Hepatocyte (in vitro differentiated cells): ENCODE data around the gene ADTRP. TPM values are rescaled to one million over a fixed set of nuclear protein-coding genes. Genes with fewer than 3 reads are reported as not detected.

Experiments used
- DNase-seq: peaks from one replicate; pipeline ENCODE4 v3.0.0-alpha.2; 2016; ENCODE audit warnings: low spot score
- H2AFZ ChIP-seq: fragments of 200-600 bp; sonication (generic); 2 replicates; pipeline ENCODE4 v1.6.0; 2016; ENCODE audit warnings: antibody characterized with exemption, mild to moderate bottlenecking
- H3K27ac ChIP-seq: fragments of 200-600 bp; sonication (generic); 2 replicates; pipeline ENCODE4 v1.5.1; 2016; ENCODE audit warnings: mild to moderate bottlenecking
- H3K27me3 ChIP-seq: fragments of 200-600 bp; sonication (generic); 2 replicates; pipeline ENCODE4 v1.6.1; 2016
- H3K36me3 ChIP-seq: fragments of 200-600 bp; sonication (generic); replicated peaks from 2 replicates; pipeline ENCODE4 v1.5.1; 2016; ENCODE audit warnings: low read depth; ENCODE audit not compliant: insufficient read depth
- H3K4me1 ChIP-seq: fragments of 200-600 bp; sonication (generic); 2 replicates; pipeline ENCODE4 v1.5.1; 2016; ENCODE audit warnings: mild to moderate bottlenecking, moderate library complexity; ENCODE audit not compliant: insufficient read depth
- H3K4me2 ChIP-seq: fragments of 200-600 bp; sonication (generic); 2 replicates; pipeline ENCODE4 v1.6.0; 2016
- H3K4me3 ChIP-seq: fragments of 200-600 bp; sonication (generic); 2 replicates; pipeline ENCODE4 v1.5.1; 2016; ENCODE audit warnings: mild to moderate bottlenecking
- H3K79me2 ChIP-seq: fragments of 200-600 bp; sonication (generic); 2 replicates; pipeline ENCODE4 v1.6.0; 2017; ENCODE audit warnings: mild to moderate bottlenecking
- H3K9me2 ChIP-seq: fragments of 200-600 bp; sonication (generic); replicated peaks from 2 replicates; pipeline ENCODE4 v1.6.0; 2017; ENCODE audit warnings: mild to moderate bottlenecking; ENCODE audit not compliant: insufficient read depth
- H3K9me3 ChIP-seq: fragments of 200-600 bp; sonication (generic); 2 replicates; pipeline ENCODE4 v1.5.1; 2016; ENCODE audit warnings: low read depth, mild to moderate bottlenecking
- H4K20me1 ChIP-seq: fragments of 200-600 bp; sonication (generic); 2 replicates; pipeline ENCODE4 v1.6.0; 2016; ENCODE audit warnings: mild to moderate bottlenecking; ENCODE audit not compliant: insufficient read depth, poor library complexity, severe bottlenecking
- CTCF ChIP-seq: fragments of 200-600 bp; sonication (generic); IDR thresholded peaks from 2 replicates; pipeline ENCODE4 v1.5.1; 2016; ENCODE audit warnings: antibody characterized with exemption, mild to moderate bottlenecking; ENCODE audit not compliant: poor library complexity
- EZH2 ChIP-seq: fragments of 200-600 bp; sonication (generic); IDR thresholded peaks from 2 replicates; pipeline ENCODE4 v1.6.1; 2016; ENCODE audit warnings: antibody characterized with exemption, mild to moderate bottlenecking, borderline replicate concordance
- EZH2phosphoT487 ChIP-seq: fragments of 200-600 bp; sonication (generic); IDR thresholded peaks from one replicate; pipeline ENCODE4 v1.6.1; 2018; ENCODE audit warnings: antibody characterized with exemption, mild to moderate bottlenecking, low read depth, moderate library complexity; ENCODE audit not compliant: unreplicated experiment, severe bottlenecking
- WGBS: methylation state at CpG from one replicate; pipeline ENCODE4 v1.1.6; 2016; ENCODE audit warnings: low lambda C conversion rate; ENCODE audit errors: missing lambda C conversion rate; 5-methylcytosine and 5-hydroxymethylcytosine counted together
- polyA plus RNA-seq: library from polyadenylated mRNA; unstranded; fragments of >200 nt; fragmentation: Nextera tagmentation; extraction: Ambion mirVana; gene quantifications from 2 replicates; pipeline ENCODE4 v1.2.1, GENCODE V29; 2016
- total RNA-seq: library from RNA; depleted of rRNA; stranded (reverse); fragments of >200 nt; gene quantifications from 2 replicates; pipeline ENCODE4 v1.2.3, GENCODE V29; 2014

Gene ADTRP
- total and polyA plus RNA-seq, 2 experiments from 2014 or later, result 4.1 to 9.8 TPM

- WGBS, result 38% methylated on average over 1 of the region's 1 CpG
- Histone ChIP-seq H3K4me1 (peaks cover 27% of the 10 kb centered on the region), H3K79me2 (no peaks in the 10 kb centered on the region), H3K9me3 (no peaks in the 10 kb centered on the region), H2AFZ (no peak overlapping the region), H3K36me3 (no peaks in the 10 kb centered on the region), H3K4me2 (no peak overlapping the region), H3K4me3 (no peak overlapping the region), H4K20me1 (no peaks in the 10 kb centered on the region), H3K9me2 (no peaks in the 10 kb centered on the region), H3K27ac (peak overlapping the region; percentile 75), H3K27me3 (no peaks in the 10 kb centered on the region)
- TF ChIP-seq EZH2phosphoT487, result no peak
- no peak for TF ChIP-seq EZH2
- no peak for TF ChIP-seq CTCF
- DNase-seq, result peak; percentile 76
Observed at GRCh38 chr6:11810039-11810541, 31.5 kb upstream of the ADTRP start.

GRCh38 chr6:11808054-11808453, 29.5 kb upstream of the ADTRP start:
- H3K27me3 ChIP-seq, result no peaks in the 10 kb centered on the region
- no peak overlapping the region for H3K4me2 ChIP-seq
- no peaks in the 10 kb centered on the region for H3K9me3 ChIP-seq
- no peaks in the 10 kb centered on the region for H4K20me1 ChIP-seq
- H3K36me3 ChIP-seq, result no peaks in the 10 kb centered on the region
- WGBS, result 92% methylated on average over 8 of the region's 8 CpGs
- no peak for TF ChIP-seq CTCF
- no peak for TF ChIP-seq EZH2phosphoT487
- no peak for TF ChIP-seq EZH2
- no peak for DNase-seq
- H3K4me3 ChIP-seq, result no peak overlapping the region
- H3K79me2 ChIP-seq, result no peaks in the 10 kb centered on the region
- H3K9me2 ChIP-seq, result no peaks in the 10 kb centered on the region
- H3K27ac ChIP-seq, result no peak overlapping the region
- H2AFZ ChIP-seq, result no peak overlapping the region
- H3K4me1 ChIP-seq, result peaks cover 26% of the 10 kb centered on the region

- TF ChIP-seq EZH2phosphoT487 (no peak), CTCF (no peak), EZH2 (no peak)
- Histone ChIP-seq H3K4me1 (peaks cover 33% of the 10 kb centered on the region), H3K27me3 (no peaks in the 10 kb centered on the region), H2AFZ (no peak overlapping the region), H3K27ac (no peak overlapping the region), H3K9me2 (no peaks in the 10 kb centered on the region), H4K20me1 (no peaks in the 10 kb centered on the region), H3K79me2 (no peaks in the 10 kb centered on the region), H3K9me3 (no peaks in the 10 kb centered on the region), H3K36me3 (no peaks in the 10 kb centered on the region), H3K4me3 (no peak overlapping the region), H3K4me2 (no peak overlapping the region)
- 68% methylated on average over 15 of the region's 15 CpGs for WGBS
- no peak for DNase-seq
Observed at GRCh38 chr6:11806561-11807317, 28.1 kb upstream of the ADTRP start.
